HTR-8/SVneo (cell line): ENCODE data around the gene MGRN1.

ENCODE experiments used
- DNase-seq: peaks from one replicate; pipeline ENCODE4 v3.0.0; 2011; ENCODE audit warnings: low spot score, mixed read lengths; ENCODE audit not compliant: insufficient read length
- FAIRE-seq: peaks from 2 replicates; lab custom pipeline; 2011; peaks lifted over from hg19 to GRCh38; lab: Jason Lieb, UNC

Gene MGRN1

DNA sequence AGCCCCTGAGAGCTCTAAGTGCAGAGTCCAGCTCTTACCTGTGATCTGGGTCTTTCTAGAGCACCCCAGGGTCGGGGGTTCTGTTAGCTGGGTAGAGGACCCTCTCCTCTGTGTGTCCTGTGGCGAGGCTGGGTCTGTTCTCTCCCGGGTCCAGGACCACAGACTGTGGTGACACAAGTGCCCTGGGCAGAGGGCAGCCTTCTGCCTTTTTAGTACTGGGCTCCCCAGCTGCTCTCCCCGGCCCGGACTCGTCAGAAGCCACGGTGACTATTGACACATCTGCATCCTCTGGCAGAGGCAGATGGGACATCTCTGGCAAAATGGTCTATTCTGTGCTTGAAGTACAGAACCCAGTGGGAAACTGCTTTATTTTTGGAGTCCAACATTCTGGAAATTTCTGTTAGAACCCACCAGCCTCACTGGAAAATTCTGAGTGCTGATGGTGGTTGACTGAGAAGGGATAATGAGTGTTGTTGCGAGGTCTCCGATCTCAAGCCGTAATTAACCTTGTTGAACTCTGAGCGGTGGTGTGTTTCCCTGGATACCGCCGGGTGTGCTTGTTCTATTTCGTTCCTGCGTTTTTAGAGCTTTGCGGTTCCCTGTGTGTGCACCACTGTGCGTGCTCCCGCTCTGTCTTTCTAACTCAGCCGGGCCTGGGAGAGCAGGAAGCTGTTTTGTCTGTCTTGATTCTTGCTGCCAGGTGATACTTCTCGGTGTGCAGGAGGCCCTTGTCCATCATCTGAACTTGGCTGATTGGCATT is 42.8 kb downstream of the MGRN1 start:
- FAIRE-seq (no peak), DNase-seq (no peak)

DNA sequence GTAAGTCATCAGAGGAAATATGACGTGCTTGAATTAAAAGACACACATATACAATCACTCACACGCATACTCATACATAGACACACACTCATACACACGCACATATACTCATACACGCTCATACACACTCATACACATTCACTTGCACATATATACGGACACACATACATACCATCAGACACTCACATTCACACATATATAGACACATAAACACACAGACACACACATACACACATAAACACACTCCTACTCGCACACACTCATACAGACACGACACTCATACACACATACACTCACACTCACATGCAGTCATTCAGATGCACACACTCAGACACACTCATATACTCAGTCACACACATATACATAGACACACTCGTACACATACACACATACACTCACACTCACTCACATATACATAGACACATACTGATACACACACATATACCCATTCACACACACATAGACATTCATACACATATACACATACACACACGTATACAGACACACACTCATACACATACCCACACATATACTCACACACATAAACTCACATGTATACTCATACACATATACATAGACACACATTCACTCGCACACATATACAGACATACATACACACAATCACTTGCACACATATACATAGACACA is 43.8 kb downstream of the MGRN1 start:
- FAIRE-seq (peak; percentile 90), DNase-seq (no peak)

GRCh38 chr16:4673387-4674046 is 48.9 kb downstream of the MGRN1 start:
- FAIRE-seq (peak; percentile 28), DNase-seq (no peak)

DNA sequence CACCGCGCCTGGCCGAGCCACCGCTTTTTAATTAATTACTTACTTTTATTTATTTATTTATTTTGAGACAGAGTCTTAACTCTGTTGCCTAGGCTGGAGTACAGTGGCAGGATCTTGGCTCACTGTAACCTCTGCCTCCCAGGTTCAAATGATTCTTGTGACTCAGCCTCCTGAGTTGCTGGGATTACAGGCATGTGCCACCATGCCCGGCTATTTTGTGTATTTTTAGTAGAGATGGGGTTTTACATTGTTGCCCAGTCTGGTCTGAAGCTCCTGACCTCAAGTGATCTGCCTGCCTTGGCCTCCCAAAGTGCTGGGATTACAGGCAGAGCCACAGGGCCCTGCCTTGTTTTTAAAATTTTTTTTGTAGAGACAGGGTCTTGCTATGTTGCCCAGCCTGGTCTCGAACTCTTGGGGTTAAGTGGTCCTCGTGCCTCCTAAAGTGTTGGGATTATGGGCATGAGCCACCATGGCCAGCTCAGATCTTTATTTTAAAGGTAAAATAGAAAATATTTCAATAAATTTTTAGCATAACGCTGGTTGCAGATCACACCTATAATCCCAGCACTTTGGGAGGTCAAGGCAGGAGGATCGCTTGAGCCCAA is 50.4 kb downstream of the MGRN1 start:
- FAIRE-seq (no peak), DNase-seq (no peak)

- FAIRE-seq = no peak
- DNase-seq = no peak
Observed at GRCh38 chr16:4675864-4676786, 51.5 kb downstream of the MGRN1 start.

DNA sequence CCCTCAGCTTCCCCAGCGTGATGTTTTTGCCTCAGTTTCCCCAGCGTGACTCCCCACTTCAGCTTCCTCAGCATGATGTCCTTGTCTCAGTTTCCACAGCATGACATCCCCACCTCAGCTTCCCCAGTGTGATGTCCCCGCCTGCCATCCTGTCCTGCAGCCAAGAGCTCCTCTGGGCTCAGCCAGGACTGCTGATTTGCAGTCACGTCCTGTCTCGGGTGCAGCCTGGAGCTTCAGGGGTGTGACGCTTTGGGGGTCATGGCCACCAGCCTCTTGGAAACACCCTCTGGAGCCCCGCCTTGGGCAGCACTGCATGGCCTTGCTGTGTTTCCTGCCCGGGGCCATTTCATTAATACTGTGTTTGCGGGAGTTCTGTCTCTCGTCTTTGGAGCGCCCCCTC is 52.2 kb downstream of the MGRN1 start:
- no peak for FAIRE-seq
- no peak for DNase-seq

GRCh38 chr16:4677390-4677789 is 52.8 kb downstream of the MGRN1 start:
- no peak for DNase-seq
- FAIRE-seq = no peak

DNA sequence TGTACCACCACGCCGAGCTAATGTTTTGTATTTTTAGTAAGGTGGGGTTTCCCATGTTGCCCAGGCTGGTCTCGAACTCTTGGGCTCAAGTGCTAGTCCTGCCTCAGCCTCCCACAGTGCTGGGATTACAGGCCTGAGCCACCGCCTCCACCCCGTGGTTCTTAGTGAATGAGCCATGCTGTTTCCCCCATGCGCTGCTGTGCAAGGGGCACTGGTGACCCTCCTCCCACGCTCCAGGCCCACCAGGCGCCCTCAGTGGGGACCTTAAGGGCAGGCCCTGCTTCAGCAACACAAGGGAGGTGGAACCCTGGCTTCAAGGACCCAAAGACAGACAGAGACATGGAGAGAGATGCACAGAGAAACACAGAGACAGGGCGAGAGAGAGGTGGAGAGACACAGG is 53.4 kb downstream of the MGRN1 start:
- DNase-seq (no peak), FAIRE-seq (no peak)

DNA sequence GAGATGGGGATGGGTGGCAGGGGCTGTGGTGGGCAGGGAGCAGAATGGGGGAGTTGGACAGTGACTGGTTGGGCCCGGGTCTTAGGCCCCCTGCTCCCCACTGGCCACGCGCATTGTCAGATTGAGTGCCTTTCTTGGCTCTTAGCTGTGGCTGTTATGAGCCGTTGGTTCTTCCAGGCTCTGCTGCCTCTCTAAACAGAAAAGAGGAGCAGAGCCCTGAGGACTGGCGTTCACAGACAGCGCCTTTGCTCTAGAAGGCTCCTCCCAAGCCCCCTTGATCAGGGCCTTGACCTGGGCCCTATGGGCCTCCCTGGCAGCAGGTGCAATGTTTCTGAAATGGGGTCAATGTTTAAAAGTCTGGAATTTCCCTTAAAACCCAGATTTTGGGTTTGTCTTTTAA is 54.0 kb downstream of the MGRN1 start:
- FAIRE-seq (no peak), DNase-seq (no peak)

- FAIRE-seq = no peak
- no peak for DNase-seq
Observed at GRCh38 chr16:4679156-4679849, 54.7 kb downstream of the MGRN1 start.

DNA sequence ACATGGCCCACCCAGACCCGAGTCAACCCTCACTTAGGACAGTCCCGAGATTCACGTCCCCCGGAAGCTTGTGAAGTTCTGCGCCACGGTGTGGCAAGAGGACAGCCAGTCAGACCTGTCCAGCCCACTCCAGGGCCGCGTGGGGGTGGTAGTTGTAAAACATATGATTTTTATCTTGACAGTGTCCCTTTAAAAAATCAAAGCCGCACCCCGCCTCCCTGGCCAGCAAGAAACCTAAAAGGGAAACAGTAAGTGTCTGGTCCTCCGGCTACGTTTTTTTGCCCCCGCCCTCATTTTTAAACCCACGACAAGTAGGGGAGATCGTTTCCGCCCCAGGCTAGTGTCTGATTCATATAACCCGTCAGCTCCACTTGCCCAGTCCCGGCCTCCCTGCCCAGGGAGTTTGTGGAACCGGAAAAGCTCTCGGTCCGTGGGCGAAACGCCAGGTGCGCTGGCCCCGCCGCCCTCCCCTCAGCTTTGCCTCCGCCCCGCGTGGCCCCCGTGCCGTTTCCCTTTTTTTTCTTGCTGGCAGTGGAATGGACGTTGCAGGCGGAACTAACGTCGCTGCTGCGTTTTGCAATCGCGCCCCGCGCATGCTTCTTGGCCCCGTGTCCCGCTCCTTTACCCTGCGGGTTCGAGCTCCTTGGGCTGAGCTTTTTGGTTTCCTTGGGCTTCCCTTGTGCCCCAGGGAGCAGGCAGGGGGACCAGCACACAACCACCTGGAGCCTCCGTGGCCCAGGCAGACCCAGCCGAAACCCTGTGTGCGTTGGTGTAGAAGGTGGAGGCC is 55.4 kb downstream of the MGRN1 start:
- DNase-seq (no peak), FAIRE-seq (no peak)

DNA sequence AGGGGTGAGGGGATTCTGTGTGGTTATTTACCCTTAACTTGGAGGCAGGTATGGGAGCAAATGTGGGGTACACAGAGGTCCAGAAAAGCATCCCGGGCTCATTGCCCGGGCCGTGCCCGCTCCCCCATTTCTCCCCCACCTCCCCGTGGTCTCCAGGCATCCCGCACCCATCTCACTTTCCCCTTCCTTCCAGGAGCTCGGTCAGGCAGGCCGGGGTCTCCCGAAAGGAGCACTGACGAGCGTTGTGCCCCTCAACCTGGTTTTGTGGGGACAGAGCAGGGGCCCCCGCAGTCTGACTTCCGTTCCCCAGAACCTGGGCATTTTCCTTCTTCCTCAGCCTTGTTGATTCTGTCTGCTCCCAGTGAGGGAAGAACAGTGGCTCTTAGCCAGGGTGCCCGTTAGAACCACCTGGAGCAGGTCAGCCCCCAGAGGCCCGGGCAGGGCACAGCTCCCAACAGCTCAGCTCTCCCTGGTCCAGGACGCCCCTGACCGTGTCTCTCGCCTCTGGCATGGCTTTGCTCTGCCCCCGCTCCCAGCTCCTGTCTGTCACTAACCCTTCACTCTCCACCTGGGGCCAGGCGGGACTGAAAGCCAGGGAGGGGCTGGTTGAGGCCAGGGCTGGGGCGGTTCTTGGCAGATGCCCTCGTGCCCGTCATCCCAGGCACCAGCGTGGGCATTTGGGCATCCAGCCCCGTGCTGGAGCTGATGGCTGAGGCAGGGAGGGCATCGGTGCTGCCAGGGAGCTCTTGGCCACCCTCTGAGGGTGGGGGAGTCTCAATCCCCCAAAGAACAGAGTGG is 56.2 kb downstream of the MGRN1 start:
- FAIRE-seq = no peak
- no peak for DNase-seq

GRCh38 chr16:4681471-4682083 is 57.0 kb downstream of the MGRN1 start:
- FAIRE-seq (no peak), DNase-seq (no peak)

GRCh38 chr16:4682084-4682591 is 57.5 kb downstream of the MGRN1 start:
- no peak for DNase-seq
- no peak for FAIRE-seq

- no peak for FAIRE-seq
Observed at GRCh38 chr16:4682616-4683254, 58.1 kb downstream of the MGRN1 start.

GRCh38 chr16:4683255-4684057 is 58.8 kb downstream of the MGRN1 start:
- DNase-seq = no peak
- FAIRE-seq = no peak

More at GRCh38 chr16:4682616-4683254, 58.1 kb downstream of the MGRN1 start:
- DNase-seq = no peak
